Measurements from ENCODE around the gene DUSP2.
A peak's percentile ranks its signal among the peaks of the same experiment; 100 is the strongest.

The DUSP2 gene

DNA sequence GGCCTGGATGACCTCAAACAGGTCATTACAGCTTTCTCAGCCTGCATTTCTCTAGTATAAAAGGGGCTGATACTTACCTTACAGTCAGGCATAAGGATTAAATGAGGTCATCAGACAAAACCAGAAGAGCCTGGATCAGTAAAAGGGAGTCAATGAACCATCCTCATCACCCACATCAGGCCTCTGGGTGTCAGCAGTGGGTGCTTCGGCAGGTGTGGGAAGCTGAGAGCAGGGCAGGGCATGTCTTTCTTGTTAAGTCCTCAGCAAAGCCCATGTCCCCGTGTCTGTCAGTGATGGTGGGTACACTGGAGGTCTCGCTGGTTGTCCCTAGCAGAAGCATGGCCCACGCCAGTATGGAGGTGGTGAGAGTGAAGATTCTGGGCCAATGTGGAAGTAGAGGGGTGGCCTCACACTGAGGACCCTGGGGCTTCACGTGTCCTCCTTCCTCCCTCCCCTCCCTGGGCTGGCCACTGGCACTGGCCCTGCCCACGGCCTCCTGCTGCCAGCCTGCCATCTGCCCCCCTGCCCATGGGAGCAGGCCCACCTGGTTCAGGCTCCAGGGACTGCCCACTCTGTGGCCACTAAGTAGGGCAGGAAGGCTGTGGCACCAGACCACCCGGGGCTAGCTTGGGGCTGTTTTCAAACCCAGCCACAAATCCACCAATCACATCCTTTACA lies 33.3 kb downstream of the DUSP2 start:
- no peaks in the 10 kb centered on the region for H3K9me3 ChIP-seq
- TF ChIP-seq, protein P1, sequence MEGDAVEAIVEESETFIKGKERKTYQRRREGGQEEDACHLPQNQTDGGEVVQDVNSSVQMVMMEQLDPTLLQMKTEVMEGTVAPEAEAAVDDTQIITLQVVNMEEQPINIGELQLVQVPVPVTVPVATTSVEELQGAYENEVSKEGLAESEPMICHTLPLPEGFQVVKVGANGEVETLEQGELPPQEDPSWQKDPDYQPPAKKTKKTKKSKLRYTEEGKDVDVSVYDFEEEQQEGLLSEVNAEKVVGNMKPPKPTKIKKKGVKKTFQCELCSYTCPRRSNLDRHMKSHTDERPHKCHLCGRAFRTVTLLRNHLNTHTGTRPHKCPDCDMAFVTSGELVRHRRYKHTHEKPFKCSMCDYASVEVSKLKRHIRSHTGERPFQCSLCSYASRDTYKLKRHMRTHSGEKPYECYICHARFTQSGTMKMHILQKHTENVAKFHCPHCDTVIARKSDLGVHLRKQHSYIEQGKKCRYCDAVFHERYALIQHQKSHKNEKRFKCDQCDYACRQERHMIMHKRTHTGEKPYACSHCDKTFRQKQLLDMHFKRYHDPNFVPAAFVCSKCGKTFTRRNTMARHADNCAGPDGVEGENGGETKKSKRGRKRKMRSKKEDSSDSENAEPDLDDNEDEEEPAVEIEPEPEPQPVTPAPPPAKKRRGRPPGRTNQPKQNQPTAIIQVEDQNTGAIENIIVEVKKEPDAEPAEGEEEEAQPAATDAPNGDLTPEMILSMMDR (IDR thresholded peaks at IDR 0.05), result no peak
- no peaks in the 10 kb centered on the region for H3K36me3 ChIP-seq
- peak in 1 of 2 donors; percentile 53 for DNase-seq
- no peak overlapping the region for H3K4me3 ChIP-seq
- intact Hi-C loops (cut with DNase I; ENCODE audit: low total_unique reads), result loop anchor here (10.0 kb wide), 1 partner anchor 87 kb away; no protein-coding TSS in a partner anchor
- peaks cover 0 to 46% of the 10 kb centered on the region in 2 donors for H3K27me3 ChIP-seq
- peaks cover 0 to 21% (median 9%) of the 10 kb centered on the region in 4 donors for H3K4me1 ChIP-seq
- H3K27ac ChIP-seq, result no peak overlapping the region

DNA sequence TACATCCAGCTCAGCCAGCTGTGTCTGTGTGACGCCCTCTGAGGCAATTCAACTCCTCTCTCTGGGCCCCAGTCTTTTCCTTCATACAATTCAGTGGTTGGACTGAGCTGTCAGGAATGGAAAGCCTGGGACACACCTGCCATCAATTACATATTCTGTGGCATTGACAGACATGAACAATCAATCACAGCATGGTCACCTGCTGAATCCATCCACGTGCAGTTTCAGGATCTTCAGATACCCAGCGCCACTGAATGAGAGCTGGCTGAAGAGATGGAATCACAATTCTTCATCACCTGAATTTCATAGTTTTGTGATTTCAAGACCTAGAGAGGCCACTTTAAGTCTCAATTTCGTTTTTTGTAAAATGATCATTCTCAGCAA lies 34.0 kb downstream of the DUSP2 start:
- TF ChIP-seq, protein P1 (IDR thresholded peaks at IDR 0.05), result no peak
- intact Hi-C loops (cut with DNase I; ENCODE audit: low total_unique reads), result loop anchor here (10.0 kb wide), 1 partner anchor 86 kb away; no protein-coding TSS in a partner anchor
- H3K4me1 ChIP-seq, result peaks cover 0 to 14% (median 3%) of the 10 kb centered on the region in 4 donors

DNA sequence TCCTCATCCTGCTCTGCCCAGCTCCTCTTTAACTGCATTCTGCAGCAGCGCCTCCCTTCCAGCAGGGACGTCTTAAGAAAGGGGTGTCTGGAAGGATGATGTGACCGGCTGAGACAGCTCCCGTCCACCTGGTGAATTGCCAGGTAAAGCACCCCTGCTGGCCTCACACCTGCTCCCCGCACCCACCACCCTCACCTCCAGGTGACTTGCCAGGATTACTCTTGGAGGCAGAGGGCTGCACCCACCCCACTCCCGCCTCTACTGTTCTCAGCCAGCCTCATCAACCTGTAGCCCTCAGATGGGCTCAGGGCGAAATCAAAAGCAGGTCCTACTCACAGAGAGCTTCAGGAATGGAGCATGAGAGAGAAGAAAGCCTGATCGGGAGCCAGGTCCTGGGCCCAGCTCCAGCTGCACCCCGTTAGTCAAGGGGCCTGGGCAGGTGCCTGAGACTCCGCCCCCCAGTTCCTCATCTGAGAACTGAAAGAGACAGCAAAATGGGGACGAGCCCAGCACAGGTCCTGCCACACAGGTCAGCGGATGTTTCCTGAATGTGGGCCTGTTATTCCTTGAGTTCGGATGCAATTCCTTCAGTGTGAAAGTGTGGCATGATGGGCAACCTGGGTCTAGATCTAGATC lies 34.5 kb downstream of the DUSP2 start:
- Histone ChIP-seq H3K36me3 (no peaks in the 10 kb centered on the region), H3K4me3 (no peak overlapping the region), H3K4me1 (peaks cover 0 to 10% (median 0%) of the 10 kb centered on the region in 4 donors), H3K27me3 (peaks cover 0 to 34% of the 10 kb centered on the region in 2 donors), H3K27ac (no peak overlapping the region), H3K9me3 (peaks cover 0 to 4% (median 3%) of the 10 kb centered on the region in 3 donors)
- intact Hi-C loops (cut with DNase I; ENCODE audit: low total_unique reads), result loop anchor here (10.0 kb wide), 1 partner anchor 86 kb away; no protein-coding TSS in a partner anchor
- TF ChIP-seq, protein P1 (IDR thresholded peaks at IDR 0.05), result no peak
- peak in 1 of 2 donors; percentile 43 for DNase-seq

More for the DNA sequence above, 34.0 kb downstream of the DUSP2 start:
- Histone ChIP-seq H3K27ac (no peak overlapping the region), H3K27me3 (peaks cover 0 to 39% of the 10 kb centered on the region in 2 donors), H3K9me3 (no peaks in the 10 kb centered on the region), H3K36me3 (no peaks in the 10 kb centered on the region), H3K4me3 (no peak overlapping the region)
- peak in 1 of 2 donors; percentile 2 for DNase-seq

DNA sequence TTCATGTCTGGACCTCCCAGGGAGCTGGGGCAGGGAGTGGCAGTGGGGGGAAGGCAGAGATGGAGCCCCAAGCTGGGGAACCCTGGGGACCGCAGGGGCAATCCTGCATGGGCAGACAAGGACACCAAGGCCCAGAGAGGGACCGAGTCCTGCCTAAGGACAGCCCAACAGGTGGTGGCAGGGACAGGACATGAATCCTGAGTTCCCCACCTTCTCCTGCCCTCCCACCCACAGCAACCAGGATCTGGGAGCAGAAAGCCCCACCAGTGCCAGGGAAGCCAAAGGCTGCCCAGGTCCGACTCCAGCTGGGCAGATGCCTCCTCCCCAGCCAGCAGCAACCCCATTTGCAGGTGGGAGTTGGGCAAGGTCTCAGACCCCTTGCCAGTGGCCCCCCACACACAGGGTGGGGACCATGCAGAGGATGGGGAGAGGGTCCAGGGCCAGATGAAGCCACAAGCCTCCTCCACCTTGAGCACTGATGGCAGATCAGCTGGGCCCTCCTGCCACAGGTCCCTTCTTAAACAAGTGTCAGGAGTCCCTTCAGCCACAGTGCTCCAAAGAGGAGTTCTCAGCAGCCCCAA lies 35.2 kb downstream of the DUSP2 start:
- Histone ChIP-seq H3K9me3 (peaks cover 0 to 11% (median 10%) of the 10 kb centered on the region in 3 donors), H3K36me3 (no peaks in the 10 kb centered on the region), H3K27me3 (peaks cover 0 to 27% of the 10 kb centered on the region in 2 donors), H3K4me1 (peaks cover 0 to 10% (median 0%) of the 10 kb centered on the region in 4 donors), H3K4me3 (no peak overlapping the region), H3K27ac (no peak overlapping the region)
- DNase-seq, result peak in 1 of 2 donors; percentile 53
- intact Hi-C loops (cut with DNase I; ENCODE audit: low total_unique reads), result loop anchor here (10.0 kb wide), 1 partner anchor 85 kb away; no protein-coding TSS in a partner anchor
- TF ChIP-seq, protein P1 (IDR thresholded peaks at IDR 0.05), result no peak

DNA sequence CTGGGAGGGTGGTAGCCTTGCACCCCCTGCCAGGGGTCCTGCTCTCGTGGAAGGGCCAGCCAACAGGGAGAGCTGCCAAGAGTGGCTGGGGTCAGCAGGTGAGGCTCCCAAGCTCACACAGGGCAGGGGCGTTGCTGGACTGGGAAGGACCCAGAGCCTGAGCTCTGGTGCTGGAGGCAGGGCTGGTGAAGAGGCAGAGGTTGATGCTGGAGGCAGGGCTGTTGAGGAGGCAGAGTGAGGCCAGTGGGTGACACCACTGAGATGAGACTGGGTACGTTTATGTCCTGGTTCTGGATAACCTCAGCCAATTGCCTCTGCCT lies 35.9 kb downstream of the DUSP2 start:
- Histone ChIP-seq H3K4me3 (no peak overlapping the region), H3K27ac (no peak overlapping the region), H3K27me3 (peaks cover 0 to 20% of the 10 kb centered on the region in 2 donors), H3K4me1 (peaks cover 0 to 10% (median 0%) of the 10 kb centered on the region in 4 donors), H3K36me3 (no peaks in the 10 kb centered on the region), H3K9me3 (peaks cover 0 to 16% (median 11%) of the 10 kb centered on the region in 3 donors)
- TF ChIP-seq, protein P1 (IDR thresholded peaks at IDR 0.05), result no peak
- peak in 1 of 2 donors; percentile 60 for DNase-seq
- intact Hi-C loops (cut with DNase I; ENCODE audit: low total_unique reads), result no loop called here

Measured in tibial artery (tissue), 4 donors.